HFFc6 (cell line): ENCODE measurements around the gene FGF4. TPM values are rescaled to one million over a fixed set of nuclear protein-coding genes. Genes with fewer than 3 reads are reported as not detected.

Source experiments
- DNase-seq: peaks from one replicate; pipeline ENCODE4 v3.0.0-alpha.2; 2018
- H3K27ac Mint-ChIP-seq: 2 replicates; pipeline ENCODE4 v1.8.0; 2020; ENCODE audit warnings: mild to moderate bottlenecking, mixed read lengths
- H3K27me3 Mint-ChIP-seq: 2 replicates; pipeline ENCODE4 v1.8.0; 2021; ENCODE audit warnings: mild to moderate bottlenecking, moderate library complexity, mixed read lengths; ENCODE audit not compliant: insufficient read depth
- H3K36me3 Mint-ChIP-seq: 2 replicates; pipeline ENCODE4 v1.8.0; 2021; ENCODE audit warnings: low read depth, mixed read lengths
- H3K4me1 Mint-ChIP-seq: 2 replicates; pipeline ENCODE4 v1.8.0; 2020; ENCODE audit warnings: low read depth, mixed read lengths
- H3K4me3 Mint-ChIP-seq: 2 replicates; pipeline ENCODE4 v1.8.0; 2020; ENCODE audit warnings: mild to moderate bottlenecking, moderate library complexity, mixed read lengths
- H3K9me3 Mint-ChIP-seq: 2 replicates; pipeline ENCODE4 v1.8.0; 2020; ENCODE audit warnings: mild to moderate bottlenecking, mixed read lengths
- CTCF ChIP-seq: fragments of 200-600 bp; sonication (generic); IDR thresholded peaks from 2 replicates; pipeline ENCODE4 v1.5.0; 2021; ENCODE audit warnings: antibody characterized with exemption, mild to moderate bottlenecking
- total RNA-seq, 6 experiments: library from RNA; stranded (reverse); fragmentation: NEBNext Ultra II Directional; extraction: Animal tissue kit (Norgen Biotek cat#: 25700); gene quantifications; 2 replicates in 1 of 6; 3 replicates in 5 of 6; pipeline ENCODE4 v1.2.3, GENCODE V29; 2021

FGF4 gene
- total RNA-seq, 6 experiments from 2014 or later = not detected

- TF ChIP-seq CTCF = no peak
- Mint-ChIP-seq H3K4me3 (no peak overlapping the region), H3K36me3 (no peaks in the 10 kb centered on the region), H3K9me3 (no peaks in the 10 kb centered on the region), H3K4me1 (peaks cover 6% of the 10 kb centered on the region; the same call in 1 of the 2 replicates), H3K27me3 (peaks cover 45% of the 10 kb centered on the region), H3K27ac (no peak overlapping the region)
- DNase-seq = peak; percentile 75
Measured at GRCh38 chr11:69791276-69792180, 16.4 kb upstream of the FGF4 start.

GRCh38 chr11:69788956-69789355 is 13.8 kb upstream of the FGF4 start:
- Mint-ChIP-seq H3K27ac (no peak overlapping the region), H3K4me1 (peaks cover 6% of the 10 kb centered on the region; the same call in 1 of the 2 replicates), H3K4me3 (no peak overlapping the region), H3K9me3 (no peaks in the 10 kb centered on the region), H3K27me3 (peaks cover 43% of the 10 kb centered on the region), H3K36me3 (no peaks in the 10 kb centered on the region)
- no peak for TF ChIP-seq CTCF
- DNase-seq = no peak

DNA sequence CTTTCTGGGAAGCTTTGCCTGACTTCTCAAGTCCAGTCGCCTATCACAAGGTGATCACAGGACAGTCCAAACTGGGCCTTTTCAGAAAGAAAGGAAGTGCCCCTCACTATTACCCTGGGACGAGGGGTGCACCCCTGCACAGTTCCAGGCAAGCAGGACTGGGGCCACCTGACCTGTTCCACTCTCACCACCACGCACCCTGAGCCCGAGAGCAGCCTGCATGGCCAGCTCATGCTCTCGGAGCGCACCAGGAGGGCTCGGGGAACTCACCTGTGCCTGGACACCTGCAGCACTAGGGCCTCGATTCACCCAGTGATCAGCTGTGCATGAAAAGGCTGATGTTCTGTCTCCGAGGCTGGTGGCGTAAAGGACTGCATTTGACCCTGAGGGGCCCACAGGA is 12.8 kb upstream of the FGF4 start:
- TF ChIP-seq CTCF = no peak
- Mint-ChIP-seq H3K4me3 (no peak overlapping the region), H3K4me1 (peaks cover 6% of the 10 kb centered on the region; the same call in 1 of the 2 replicates), H3K27ac (no peak overlapping the region), H3K27me3 (peaks cover 45% of the 10 kb centered on the region), H3K9me3 (no peaks in the 10 kb centered on the region), H3K36me3 (no peaks in the 10 kb centered on the region)
- no peak for DNase-seq

DNA sequence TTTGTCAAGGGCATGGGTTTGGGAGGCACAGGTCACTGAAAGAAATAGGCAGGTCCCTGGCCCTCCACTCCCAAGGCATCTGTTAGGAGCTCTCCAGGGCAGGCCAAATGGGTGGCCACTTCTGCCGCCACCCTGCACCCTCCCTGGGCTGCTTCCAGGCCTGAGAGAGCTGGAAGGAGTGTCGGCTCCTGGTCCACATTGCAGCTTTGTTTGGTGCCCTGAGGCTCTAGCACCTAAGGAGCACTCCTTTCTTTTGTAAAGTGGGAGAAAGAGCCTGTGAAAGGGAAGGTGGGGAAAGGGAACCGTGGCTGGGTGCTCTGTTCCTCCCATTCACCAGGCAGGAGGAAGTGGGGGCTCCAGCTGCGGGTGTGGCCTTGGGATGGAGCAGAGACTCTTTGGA is 12.3 kb upstream of the FGF4 start:
- H3K27me3 Mint-ChIP-seq = peaks cover 45% of the 10 kb centered on the region
- H3K4me1 Mint-ChIP-seq = peaks cover 6% of the 10 kb centered on the region; the same call in 1 of the 2 replicates
- no peak for TF ChIP-seq CTCF

DNA sequence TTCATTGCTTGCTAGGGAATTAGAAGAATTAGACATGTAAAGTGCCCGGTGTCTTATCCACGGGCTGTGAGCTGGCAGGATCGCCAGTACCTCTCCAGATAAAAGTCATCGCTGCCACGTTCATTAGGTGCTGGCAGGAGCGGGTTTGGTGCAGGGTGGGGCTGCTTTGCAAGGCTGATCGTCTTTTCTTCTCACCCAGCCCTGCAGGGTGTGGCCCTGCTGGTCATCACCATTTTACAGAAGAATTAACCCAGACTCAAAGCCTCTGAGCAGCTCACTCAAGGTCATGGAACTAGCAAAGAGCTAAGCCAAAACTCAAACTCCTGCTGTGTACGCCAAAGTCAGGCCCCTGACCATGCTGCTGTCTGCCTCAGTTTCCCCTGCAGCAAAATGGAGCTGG is 6.1 kb upstream of the FGF4 start:
- H3K27ac Mint-ChIP-seq = no peak overlapping the region
- H3K27me3 Mint-ChIP-seq = peaks cover 60% of the 10 kb centered on the region
- H3K4me1 Mint-ChIP-seq = no peaks in the 10 kb centered on the region
- no peak overlapping the region for H3K4me3 Mint-ChIP-seq
- no peak for TF ChIP-seq CTCF
- H3K36me3 Mint-ChIP-seq = no peaks in the 10 kb centered on the region
- H3K9me3 Mint-ChIP-seq = no peaks in the 10 kb centered on the region
- no peak for DNase-seq

More for the DNA sequence above, 12.3 kb upstream of the FGF4 start:
- Mint-ChIP-seq H3K27ac (no peak overlapping the region), H3K4me3 (no peak overlapping the region), H3K9me3 (no peaks in the 10 kb centered on the region), H3K36me3 (no peaks in the 10 kb centered on the region)
- DNase-seq = no peak
